SK-N-SH (cell line): ENCODE results near the gene FBH1.

Experiments used
- EP300 ChIP-seq, 2 experiments: IDR thresholded peaks; 2 replicates each; pipeline versions ENCODE4 v1.4.0 to v1.6.1; 2012; ENCODE audit warnings: borderline replicate concordance in 1 of 2, low read depth in 1 of 2, low read length in 1 of 2
- MEF2A ChIP-seq: IDR thresholded peaks from 2 replicates; pipeline ENCODE4 v1.4.0; 2012; ENCODE audit warnings: low read depth, borderline replicate concordance
- NFIC ChIP-seq: IDR thresholded peaks from 2 replicates; pipeline ENCODE4 v1.4.0; 2012; ENCODE audit warnings: borderline replicate concordance
- POLR2AphosphoS5 ChIP-seq: IDR thresholded peaks from 2 replicates; pipeline ENCODE4 v1.6.1; 2012; ENCODE audit warnings: low read depth, low read length
- YY1 ChIP-seq: IDR thresholded peaks from 2 replicates; pipeline ENCODE4 v1.4.0; 2012; ENCODE audit warnings: low read depth, mild to moderate bottlenecking
- TF ChIP-seq, protein P1 (sequence below): fragments of 200-600 bp; sonication (generic); IDR thresholded peaks from 2 replicates; pipeline ENCODE4 v1.6.1; 2017; ENCODE audit warnings: antibody characterized with exemption, mild to moderate bottlenecking, moderate library complexity

GRCh38 chr10:5919568-5919967, 29.5 kb downstream of the FBH1 start:
- TF ChIP-seq, protein P1, sequence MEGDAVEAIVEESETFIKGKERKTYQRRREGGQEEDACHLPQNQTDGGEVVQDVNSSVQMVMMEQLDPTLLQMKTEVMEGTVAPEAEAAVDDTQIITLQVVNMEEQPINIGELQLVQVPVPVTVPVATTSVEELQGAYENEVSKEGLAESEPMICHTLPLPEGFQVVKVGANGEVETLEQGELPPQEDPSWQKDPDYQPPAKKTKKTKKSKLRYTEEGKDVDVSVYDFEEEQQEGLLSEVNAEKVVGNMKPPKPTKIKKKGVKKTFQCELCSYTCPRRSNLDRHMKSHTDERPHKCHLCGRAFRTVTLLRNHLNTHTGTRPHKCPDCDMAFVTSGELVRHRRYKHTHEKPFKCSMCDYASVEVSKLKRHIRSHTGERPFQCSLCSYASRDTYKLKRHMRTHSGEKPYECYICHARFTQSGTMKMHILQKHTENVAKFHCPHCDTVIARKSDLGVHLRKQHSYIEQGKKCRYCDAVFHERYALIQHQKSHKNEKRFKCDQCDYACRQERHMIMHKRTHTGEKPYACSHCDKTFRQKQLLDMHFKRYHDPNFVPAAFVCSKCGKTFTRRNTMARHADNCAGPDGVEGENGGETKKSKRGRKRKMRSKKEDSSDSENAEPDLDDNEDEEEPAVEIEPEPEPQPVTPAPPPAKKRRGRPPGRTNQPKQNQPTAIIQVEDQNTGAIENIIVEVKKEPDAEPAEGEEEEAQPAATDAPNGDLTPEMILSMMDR: no peak
- TF ChIP-seq EP300 (IDR thresholded peaks at IDR 0.05; ENCODE audit: borderline replicate concordance in 1 of 2, low read depth in 1 of 2, low read length in 1 of 2) (no peak), NFIC (no peak), YY1 (no peak), POLR2AphosphoS5 (no peak), MEF2A (no peak)
